Stromal cell of bone marrow (primary cell): ENCODE results near the gene SLC51B.
"Not testable (repeated sequence)": the region's sequence is repeated elsewhere in the genome, so short reads cannot be mapped to it uniquely, and the experiment has no call there.

Source experiments
- DNase-seq: peaks from one replicate; pipeline ENCODE4 v3.0.0-alpha.2; 2012; ENCODE audit warnings: low read depth

SLC51B gene

DNA sequence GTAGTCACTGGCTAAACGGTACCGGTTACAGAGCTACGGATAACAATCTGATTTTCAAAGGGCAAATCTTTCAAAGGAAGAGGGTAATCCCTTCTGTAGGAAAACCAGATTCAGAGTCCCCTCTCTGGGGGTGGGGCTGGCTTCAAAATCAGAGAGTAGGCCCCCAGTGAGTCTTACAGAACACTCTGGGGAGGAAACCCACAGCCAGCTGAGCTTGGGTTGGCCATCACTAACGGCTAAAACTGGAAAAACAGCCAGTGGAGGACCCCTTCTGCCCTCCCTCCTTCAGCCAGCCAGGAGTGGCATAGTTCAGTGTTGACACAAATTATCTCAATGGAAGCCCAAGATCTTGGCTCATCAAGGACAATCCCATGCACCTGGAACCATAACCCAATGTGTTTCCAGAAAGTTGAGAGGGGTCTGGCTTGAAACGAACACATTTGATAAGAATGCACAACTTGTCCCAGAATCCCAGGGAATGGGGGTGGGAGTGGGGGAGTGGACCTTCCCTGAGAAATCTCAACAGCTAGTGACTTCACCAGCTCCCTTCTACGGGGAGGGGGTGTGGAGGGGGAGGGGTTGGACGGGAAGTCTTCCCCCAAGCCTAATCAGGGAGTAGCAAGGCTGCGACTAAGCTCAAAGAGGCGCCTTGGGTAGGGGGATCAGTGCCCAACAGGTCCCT, 21.6 kb downstream of the SLC51B start:
- DNase-seq, result no peak

DNA sequence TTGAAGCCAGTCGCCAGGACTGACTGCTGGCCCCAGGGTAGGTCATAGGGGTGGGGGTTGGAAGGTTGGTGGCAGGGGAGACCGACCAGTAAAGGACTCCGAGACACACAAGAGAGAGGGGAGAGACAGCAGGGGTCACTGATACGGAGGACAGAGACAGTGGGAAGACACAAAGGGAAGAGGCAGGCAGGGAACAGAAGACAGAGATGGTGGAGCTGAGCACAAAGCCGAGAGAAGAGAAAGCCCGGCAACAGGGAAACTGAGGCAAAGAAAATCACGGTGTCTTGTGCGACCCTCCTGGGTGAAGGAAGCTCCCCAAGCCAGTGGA, 22.1 kb downstream of the SLC51B start:
- no peak for DNase-seq

DNA sequence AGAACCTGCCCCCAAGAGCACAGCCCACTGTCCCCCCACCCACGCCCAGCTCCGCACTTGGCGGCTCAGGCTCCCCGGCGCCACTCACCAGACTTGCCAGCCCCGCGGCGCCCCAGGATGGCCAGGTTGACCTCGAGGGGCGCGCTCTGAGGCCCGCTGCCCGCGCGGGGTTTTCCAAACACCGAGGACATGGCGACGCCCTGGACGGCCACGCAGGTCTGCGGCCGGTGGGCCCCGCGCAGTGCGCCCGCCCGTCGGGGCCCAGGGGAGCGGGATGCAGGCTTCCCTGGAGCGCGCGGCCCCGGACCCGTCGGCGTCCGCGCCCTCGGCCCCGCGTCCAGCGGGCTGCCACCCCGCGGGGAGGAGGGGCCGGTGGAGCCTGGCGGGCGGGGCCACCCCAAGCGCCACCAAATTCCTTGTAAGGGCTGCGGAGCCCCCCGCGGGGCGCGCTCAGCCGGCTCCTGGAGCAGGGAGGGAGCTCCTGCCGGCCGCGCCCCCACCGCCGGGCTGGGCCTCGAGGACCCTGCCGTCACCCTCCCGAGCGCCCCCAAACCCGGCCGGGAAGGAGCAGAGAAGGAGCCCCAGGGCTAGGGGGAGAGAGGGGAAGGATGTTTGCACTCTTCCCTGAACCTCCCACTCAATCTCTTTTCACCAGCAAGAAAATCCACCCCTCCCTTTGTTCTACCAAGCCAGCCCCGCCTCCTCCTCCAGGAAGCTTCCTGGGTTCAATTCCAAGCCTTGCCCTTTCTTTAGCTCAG, 22.6 kb downstream of the SLC51B start, which contains the start of gene RASL12:
Gene RASL12, minus strand, starts transcription at position 347 of the 758 bp plus-strand sequence. Its CDS starts 156 bp downstream, at position 191.
- no peak for DNase-seq

DNA sequence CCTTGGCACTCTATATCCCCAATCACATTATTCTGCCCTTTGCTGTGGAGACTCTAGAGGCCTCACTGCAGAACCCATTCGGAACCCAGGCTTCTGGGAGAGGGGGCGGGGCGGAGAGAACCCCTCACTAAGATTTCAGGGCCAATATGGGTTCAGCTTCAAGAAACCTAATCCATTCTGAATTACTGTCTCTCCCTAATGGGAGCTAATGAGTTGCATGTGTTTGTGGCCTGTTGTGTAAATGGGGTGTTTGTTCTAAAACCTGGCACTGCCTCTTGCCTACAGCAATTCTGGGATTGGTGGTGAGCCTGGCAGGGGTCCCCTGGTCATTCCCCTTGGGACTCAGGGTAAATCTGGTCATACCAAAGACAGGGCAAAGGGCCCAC, 23.2 kb downstream of the SLC51B start:
- no peak for DNase-seq

DNA sequence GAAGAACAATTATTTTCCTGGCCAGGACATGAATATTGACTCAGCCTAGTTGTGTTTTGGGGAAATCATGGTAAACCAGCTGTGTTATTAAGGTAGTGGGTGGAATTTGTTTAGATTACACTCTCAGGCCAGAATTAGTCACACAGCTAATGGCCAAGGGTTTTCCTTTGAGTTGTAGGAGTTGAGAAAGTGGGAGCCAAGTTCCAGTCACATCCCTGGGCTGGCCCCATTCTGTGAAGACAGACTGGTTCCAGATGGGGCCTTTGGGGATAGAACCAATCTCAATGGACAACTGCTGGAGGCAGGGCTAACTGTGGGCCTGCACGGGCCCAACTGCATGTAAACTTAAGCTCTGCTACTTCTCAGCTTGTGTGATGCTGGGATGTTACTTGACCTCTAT, 24.0 kb downstream of the SLC51B start:
- DNase-seq, result peak; percentile 82

DNA sequence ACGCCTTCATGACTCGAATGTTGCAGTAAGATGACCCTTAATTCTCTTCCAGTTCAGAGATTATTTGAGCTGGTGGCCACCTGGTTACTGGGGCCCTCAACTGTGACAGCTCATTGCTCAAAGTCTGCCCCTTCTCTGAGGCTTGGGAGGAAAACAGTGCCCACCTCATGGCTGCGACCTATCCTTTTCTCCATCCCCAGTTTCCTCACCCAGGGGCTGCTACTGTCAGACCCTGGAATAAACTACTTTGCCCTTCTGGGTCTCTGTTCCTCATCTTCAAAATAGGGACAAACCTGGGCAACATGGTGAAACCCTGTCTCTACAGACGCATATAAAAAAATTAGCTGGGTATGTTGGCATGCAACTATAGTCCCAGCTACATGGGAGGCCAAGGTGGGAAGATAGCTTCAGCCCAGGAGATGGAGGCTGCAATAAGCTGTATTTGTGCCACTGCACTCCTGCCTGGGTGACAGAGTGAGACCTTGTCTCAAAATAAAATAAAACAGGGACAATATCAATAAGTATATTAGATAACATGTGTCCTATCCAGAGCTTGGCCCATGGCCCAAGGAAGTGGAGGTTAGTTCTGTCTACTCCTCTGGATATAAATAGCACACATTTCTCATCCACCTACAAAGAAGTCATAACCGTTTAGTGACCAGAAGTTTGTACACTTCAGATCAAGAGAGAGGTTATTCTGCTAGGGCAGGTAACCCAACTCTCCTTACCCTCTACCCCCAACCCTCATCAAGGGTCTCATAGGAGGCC, 24.8 kb downstream of the SLC51B start:
- DNase-seq, result no peak

DNA sequence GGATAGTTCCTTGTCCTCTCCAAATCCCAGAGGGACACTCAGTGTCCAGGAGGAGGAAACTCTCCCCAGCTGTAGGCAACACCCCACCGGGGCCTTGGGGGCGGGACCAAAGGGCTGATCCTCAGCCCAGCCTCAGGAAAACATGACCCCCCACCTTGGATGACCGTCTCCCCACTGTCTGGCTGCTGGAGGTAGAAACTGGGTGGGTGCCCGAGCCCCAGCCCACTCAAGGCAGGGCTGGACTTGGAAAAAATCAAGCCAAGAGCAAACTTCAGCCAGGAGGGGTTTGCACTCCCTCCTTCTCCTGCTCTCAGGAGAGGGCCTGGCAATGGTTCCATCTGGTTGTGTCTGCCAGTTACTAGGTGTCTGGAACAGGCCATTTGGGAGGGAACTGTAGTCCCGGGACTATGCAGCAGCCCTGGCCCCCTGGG, 26.2 kb downstream of the SLC51B start:
- DNase-seq, result no peak

DNA sequence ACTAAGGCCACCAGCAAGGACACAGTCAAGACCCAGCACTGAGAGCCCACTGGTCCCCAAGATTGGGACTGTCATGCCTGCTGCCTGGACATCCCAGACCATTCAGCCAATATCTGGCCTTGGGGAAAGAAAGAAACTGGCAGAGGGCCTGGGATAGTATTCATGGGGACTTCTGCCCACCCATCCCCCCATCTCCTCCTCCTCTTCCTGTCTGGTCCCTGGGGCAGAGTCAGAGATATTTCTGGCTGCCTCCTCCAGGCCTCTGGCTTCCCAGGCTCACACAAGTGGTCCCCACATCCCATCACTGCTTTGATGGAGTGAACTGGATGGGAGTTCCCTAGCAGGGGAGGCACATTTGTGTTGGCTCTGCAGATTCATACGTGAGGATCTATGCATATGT, 26.8 kb downstream of the SLC51B start:
- DNase-seq, result no peak

DNA sequence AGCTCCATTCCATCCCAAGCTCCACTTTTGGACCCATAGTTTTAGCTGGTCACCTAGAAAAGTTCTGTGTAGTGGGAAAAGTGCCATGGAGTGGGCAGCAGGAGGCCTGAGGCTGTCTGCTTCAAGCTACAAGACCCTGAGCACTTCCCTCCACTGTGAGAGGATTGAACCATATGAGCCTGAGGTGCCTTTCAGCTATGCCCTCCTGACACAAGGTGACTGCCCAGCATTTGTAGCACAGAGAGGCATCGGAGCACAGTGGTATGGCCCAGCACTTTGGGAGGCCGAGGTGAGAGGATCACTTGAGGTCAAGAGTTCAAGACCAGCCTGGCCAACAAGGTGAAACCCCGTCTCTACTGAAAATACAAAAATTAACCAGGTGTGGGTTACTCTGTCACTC, 27.4 kb downstream of the SLC51B start:
- DNase-seq, result no peak

DNA sequence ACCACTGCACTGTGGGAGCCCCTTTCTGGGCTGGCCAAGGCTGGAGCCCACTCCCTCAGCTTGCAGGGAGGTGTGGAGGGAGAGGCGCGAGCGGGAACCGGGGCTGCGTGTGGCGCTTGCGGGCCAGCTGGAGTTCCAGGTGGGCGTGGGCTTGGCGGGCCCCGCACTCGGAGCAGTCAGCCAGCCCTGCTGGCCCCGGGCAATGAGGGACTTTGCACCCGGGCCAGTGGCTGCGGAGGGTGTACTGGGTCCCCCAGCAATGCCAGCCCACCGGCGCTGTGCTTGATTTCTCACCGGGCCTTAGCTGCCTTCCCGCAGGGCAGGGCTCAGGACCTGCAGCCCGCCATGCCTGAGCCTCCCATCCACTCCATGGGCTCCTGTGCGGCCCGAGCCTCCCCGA, 29.8 kb downstream of the SLC51B start:
- DNase-seq, result not testable (repeated sequence)

DNA sequence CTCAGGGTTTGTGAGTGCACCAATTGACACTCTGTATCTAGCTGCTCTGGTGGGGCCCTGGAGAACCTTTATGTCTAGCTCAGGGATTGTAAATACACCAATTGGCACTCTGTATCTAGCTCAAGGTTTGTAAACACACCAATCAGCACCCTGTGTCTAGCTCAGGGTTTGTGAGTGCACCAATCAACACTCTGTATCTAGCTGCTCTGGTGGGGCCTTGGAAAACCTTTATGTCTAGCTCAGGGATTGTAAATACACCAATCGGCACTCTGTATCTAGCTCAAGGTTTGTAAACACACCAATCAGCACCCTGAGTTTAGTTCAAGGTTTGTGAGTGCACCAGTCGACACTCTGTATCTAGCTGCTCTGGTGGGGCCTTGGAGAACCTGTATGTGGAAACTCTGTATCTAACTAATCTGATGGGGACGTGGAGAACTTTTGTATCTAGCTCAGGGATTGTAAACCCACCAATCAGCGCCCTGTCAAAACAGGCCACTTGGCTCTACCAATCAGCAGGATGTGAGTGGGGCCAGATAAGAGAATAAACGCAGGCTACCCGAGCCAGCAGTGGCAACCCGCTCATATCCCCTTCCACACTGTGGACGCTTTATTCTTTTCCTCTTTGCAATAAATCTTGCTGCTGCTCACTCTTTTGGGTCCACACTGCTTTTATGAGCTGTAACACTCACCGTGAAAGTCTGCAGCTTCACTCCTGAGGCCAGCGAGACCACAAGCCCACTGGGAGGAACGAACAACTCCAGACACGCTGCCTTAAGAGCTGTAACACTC, 30.6 kb downstream of the SLC51B start:
- DNase-seq, result not testable (repeated sequence)

DNA sequence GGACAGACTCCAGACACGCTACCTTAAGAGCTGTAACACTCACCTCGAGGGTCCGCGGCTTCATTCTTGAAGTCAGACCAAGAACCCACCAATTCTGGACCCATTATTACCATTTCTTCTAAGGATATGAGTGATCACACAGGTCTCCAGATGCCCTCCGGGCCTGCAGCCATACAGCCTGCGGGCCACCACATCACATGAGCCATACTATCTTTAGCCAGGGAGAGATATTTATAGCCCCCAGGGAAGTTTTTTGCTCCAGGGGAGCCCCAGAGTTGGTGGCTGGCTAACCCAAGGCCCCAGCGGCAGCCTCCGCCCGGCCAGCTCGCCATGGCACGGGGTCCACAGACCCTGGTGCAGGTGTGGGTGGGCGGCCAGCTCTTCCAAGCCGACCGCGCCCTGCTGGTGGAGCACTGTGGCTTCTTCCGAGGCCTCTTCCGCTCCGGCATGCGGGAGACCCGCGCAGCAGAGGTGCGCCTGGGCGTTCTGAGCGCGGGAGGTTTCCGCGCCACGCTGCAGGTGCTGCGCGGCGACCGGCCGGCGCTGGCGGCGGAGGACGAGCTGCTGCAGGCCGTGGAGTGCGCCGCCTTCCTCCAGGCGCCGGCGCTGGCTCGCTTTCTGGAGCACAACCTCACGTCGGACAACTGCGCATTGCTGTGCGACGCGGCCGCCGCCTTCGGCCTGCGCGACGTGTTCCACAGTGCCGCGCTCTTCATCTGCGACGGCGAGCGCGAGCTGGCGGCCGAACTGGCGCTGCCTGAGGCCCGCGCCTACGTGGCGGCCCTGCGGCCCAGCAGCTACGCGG, 31.5 kb downstream of the SLC51B start, which contains the start of gene KBTBD13:
Gene KBTBD13, plus strand, starts transcription at position 261 of the 805 bp plus-strand sequence. Its CDS starts 70 bp downstream, at position 331.
- no peak for DNase-seq

DNA sequence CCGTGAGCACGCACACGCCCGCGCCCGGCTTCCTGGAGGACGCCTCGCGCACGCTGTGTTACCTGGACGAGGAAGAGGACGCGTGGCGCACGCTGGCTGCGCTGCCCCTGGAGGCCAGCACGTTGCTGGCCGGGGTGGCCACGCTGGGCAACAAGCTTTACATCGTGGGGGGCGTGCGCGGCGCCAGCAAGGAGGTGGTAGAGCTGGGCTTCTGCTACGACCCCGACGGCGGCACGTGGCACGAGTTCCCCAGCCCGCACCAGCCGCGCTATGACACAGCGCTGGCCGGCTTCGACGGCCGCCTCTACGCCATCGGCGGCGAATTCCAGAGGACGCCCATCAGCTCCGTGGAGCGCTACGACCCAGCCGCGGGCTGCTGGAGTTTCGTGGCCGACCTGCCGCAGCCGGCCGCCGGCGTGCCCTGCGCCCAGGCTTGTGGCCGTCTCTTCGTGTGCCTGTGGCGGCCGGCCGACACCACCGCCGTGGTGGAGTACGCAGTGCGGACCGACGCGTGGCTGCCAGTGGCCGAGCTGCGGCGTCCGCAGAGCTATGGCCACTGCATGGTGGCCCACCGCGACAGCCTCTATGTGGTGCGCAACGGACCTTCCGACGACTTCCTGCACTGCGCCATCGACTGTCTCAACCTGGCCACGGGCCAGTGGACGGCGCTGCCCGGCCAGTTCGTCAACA, 32.2 kb downstream of the SLC51B start:
- no peak for DNase-seq

DNA sequence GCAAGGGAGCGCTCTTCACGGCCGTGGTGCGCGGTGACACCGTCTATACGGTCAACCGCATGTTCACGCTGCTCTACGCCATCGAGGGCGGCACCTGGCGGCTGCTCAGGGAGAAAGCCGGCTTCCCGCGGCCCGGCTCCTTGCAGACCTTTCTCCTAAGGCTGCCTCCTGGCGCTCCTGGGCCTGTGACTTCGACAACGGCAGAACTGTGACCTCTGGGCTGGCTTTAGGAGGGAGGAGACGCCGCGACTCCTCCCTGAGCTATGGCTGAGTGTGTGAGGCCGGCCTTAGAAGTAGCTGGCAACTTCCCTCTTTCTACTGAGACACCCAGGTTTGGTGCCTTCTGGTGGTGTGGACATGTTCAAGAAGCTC, 32.8 kb downstream of the SLC51B start:
- DNase-seq, result no peak

DNA sequence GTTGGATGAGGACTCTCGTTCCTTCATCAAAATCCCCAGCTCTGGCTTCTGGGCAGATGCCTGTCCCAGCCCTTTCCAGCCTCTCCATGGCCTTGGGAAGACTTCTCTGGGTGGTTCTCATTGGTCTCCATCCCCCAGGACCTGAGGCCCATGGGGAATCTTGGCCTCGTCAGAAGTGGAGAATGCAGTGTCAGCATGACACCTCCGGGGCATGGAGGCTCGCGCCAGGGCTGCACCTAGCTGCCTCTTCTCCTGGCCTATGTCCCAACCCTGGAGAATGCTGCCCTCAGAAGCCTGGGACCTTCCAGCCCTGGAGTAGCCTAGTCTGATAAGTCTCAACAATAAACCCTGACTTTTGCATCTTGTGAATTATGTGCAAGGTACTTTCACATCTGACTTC, 34.4 kb downstream of the SLC51B start:
- DNase-seq, result no peak

DNA sequence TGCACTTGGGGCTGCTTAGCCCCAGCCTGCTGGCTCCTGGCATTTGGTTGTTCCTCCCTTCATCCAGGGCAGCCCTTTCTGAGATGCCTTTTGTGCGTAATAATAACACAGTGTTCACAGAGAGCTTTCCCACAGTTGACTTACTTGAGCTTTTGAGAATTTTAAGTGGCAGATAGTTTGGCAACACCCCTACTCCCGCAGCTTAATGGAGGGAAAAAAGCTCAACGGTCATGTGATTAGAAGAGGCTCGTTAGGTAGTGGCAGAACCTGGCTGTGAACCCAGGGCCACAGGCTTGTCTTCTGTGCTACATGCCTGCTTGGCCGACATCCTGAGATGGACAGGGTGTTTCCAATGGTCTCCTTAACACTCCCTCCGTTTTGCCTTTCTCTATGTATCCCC, 36.1 kb downstream of the SLC51B start:
- DNase-seq, result no peak

DNA sequence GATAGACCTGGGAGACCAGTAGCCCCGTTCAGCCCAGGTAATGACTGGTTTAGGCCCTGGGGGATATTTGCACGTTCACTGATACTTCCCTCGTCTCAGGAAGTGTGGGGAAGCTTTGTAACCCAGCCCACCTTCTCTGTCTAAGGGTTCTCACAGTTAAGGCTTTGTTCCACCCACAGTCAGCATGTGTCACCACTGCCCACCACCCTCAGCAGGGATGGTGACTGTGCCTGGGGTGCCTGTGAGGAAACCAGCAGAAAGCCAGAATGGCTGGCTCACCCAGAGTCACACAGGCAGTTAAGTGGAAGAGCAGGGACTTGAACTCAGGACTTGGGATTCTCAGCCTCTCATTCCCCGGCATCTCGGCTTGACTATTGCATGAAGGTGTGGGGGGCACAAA, 36.6 kb downstream of the SLC51B start:
- DNase-seq, result no peak

DNA sequence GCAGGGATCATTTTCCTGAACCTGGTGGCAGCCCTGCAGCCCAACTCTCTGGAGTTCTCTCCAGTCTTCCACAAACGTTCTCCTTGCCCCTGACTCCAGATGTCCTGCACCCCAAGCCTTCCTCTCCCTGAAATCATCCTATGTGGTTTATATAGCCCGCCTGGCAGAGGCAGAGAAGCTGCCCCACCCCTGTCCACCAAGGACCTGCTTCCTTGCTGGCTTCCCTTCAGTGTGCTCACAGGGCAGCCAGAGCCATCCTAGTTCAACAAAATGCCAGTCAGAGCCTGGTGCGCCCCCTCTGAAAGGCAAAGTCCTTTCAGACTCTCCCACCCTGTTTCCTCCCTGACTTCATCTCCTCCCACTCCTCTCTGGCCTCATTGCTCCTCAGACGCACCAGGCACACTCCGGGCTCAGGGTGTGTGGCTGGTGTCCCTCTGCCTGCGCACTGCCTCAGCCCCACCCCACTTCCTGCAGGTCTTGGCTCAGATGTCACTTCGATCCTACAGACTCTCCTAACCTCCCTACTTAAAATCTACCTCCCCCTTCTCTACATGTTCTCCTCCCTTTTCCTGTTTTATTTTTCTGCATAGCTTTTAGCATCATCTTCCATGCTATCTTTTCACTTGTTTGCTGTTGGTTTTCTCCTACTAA, 37.2 kb downstream of the SLC51B start:
- DNase-seq, result no peak

DNA sequence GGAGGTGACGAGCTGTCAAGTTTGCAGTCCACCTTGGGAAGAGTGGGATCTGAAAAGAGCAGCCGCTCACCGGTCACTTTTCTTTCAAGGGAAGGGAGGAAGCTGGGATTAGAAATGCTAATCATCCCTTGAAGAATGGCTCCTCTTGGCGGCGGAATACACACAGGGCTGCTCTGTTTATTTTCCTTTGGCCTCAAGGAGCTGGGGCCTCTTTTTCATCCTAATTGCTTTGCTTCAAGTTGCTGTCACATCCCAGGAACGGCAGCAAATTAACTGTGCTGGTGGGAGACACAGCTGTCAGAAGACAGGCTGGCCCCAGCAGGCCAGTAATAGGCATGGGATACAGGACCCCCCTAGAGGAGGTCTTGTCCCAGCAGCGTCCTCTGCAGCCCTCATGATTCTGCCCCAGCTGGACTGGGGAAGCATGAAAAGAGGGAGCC, 38.1 kb downstream of the SLC51B start:
- DNase-seq, result no peak
